GM18526 (cell line): ENCODE data around the gene UPF1.
A peak's percentile ranks its signal among the peaks of the same experiment; 100 is the strongest.

Experiments used
- POLR2A ChIP-seq: IDR thresholded peaks from 3 replicates; pipeline ENCODE4 v1.6.1; 2011; ENCODE audit not compliant: insufficient read length; ENCODE audit errors: extremely low read depth

The UPF1 gene

DNA sequence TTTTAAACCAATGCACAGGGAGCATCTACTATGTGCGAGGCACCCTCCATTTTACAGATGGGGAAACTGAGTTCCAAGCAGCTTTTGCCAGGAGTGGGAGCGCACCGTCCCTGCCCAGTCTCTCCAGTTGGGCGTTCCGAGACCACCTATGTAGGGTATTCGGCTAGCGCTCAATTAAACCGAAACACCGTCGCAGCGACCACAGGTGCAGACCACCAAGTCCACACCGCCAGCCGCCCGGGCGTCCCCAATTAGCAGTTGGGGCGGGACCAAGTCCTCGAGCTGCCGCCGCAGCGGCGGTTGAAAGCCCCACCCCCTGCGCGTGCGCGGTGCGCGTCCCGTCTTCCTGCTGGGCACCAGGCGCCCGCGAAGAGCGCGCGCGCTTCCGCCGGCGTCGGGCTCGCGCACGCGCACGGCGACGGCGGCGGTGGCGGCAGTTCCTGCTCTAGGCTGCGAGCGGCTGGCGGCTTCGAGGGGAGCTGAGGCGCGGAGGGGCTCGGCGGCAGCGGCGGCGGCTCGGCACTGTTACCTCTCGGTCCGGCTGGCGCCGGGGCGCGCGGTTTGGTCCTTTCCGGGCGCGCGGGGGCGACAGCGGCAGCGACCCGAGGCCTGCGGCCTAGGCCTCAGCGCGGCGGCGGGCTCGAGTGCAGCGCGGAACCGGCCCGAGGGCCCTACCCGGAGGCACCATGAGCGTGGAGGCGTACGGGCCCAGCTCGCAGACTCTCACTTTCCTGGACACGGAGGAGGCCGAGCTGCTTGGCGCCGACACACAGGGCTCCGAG lies at the start of gene UPF1:
TSS of gene UPF1 (plus strand) at position 436 of the 782 bp plus-strand sequence. CDS start at position 687, 251 bp downstream.
- TF ChIP-seq POLR2A: peak; percentile 95

DNA sequence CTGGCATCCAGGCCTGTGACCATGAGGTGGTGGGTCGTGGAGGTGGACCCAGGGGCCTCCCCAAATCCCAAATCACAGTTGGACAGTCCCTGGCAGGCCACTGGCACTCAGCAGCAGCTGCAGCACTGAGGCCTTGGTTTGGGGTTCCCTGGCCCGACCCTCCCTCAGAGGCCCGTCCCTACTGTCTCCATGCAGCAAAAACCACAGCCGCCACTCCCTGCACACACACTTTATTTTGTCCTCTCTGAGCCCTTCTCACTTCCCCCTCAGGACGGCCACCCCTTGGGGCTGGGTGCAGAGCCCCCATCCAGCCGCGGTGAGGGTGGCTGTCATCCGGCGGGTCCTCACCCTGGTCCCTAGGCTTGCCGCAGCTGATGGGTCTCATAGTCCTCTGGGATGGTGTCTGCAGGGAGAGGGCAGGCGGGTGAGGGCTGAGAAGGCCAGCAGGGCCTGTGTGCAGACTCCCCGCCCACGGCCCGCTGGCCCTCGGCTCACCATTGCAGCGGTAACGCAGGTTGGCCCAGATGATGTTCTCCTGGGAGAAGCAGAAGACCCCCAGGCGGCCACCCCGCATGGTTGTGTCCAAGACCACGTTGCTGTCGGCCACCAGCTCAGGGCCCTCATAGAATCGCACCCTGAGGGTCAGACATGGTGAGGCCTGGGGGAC lies 49.1 kb upstream of the UPF1 start:
- no peak for TF ChIP-seq POLR2A

DNA sequence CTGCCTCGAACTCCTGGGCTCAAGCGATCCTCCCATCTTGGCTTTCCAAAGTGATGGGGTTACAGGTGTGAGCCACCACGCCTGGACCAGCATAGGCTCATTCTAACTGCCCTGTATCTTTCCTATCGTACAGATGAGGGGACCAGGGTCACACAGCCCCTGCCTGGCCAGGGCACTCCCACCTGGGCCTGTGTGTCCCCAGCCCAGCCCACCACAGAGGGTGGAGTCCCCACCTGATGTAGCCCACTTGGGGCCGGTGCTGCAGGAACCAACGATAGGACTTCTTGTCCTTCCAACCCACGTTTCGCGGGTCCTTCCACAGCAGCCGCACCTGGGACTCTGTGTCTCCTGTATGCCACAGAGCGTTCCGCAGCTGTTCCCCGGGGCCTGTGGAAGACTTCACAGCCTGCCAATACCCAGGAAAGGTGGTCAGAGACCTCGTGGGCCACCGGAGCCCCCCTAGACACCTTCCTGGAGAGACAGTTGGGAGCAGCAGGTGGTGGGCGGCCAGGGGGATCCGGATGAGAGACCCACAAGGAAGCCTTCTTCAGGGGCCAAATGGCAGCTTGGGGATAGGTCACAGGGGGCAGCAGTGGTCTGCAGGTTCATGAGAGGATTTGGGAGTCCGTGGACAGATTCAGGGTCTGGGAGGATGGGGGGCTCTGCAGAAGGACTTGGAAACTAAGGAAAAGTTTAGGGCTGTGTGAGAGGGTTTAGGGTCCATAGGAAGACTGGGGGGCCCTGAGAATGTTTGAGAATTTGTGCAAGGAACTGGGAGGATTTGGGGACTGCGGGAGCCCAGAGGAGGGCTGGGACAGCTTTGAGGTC lies 47.6 kb upstream of the UPF1 start:
- no peak for TF ChIP-seq POLR2A

DNA sequence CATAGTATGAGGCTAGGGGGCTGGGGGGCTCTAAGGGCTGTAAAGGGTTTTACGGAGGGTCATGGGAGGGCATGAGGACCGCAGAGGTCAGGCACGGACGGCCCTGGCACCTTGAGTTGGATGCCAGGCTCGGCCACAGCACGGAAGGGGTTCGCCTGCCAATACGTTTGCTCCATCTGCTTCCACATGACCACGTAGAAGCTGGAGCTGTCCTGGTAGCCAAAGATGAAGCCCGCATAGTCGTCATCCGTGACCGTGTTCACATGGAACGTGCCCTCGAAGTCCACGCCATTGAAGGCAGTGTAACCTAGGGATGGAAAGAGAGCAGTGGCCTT lies 47.0 kb upstream of the UPF1 start:
- TF ChIP-seq POLR2A: no peak

DNA sequence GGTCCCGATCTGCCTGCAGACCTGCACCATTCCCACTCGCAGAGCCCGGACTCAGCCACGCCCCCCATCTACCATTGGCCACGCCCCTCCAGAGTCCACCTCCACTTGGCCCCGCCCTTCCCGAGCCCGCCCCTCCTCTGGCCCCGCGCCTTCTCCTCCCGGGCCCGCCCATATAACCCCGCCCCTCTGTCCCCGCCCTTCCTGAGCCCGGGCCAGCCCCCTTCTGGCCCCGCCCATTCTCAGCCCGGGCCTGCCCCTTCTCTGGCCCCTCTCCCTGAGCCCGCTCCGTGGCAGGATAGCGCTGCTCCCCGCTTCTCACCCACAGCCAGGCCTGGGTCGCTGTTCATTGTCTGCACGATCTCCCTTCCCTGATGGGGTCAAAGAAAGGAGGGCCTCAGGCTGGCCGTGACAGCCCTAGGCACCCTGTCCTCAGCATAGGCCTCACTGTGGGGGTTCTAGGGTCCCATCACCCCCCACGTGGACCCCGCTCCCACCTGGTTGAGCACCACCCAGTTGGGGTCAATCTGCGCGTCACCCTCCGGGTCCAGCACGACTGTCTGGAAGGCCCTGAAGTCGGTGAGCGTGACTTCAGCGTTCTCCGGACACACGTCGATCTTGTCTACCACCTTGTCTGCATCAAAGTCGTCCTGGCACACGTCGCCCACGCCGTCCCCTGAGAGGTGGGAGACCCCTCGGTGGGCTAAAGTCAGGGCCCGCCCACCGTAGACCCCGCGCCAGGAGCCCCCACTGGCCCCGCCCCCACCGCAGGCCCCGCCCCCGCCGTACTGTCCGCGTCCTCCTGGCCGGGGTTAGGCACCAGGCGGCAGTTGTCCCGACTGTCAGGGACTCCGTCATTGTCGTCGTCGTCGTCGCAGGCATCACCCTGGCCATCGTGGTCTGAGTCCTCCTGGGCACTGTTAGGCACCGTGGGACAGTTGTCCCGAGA lies 46.3 kb upstream of the UPF1 start:
- no peak for TF ChIP-seq POLR2A

DNA sequence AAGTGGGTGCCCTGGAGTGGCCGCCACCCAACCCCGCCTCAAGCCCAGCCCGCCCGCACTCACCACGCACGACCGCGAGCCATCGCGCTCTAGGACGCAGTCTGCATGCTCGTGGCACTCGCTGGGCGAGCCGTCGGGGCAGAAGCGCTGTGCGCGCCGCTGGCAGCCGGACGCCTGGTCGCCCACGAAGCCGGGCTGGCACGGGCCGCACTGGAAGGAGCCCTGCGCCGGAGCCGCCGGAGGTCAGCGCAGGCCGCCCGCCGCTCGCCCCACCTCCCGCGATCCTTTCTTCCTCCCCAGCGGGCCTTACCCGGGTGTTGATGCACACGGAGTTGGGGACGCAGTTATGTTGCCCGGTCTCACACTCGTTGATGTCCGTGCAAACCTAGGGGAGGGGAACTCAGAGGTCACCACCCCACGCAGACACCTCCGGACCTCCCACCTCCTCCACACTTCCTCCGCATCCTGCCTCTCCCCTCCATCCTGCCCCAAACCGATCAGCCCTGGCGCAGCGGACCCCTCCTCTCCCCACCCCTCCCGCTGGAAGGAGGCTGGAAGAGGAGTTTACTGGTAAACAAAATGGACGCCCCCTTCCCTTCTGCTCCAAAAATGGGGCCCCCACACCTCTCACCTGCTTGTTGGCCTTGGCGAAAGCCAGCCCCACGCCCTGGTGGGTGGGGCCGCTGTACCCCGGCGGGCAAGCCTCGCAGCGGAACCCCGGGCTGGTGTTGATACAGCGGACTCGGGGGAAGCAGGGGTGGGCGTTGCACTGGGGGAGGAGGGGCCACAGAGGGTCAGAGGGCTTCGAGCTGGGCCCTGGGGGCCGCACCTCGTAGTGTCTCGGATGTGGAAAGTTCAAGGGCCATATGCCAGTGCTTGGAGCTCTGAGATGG lies 43.0 kb upstream of the UPF1 start:
- no peak for TF ChIP-seq POLR2A

DNA sequence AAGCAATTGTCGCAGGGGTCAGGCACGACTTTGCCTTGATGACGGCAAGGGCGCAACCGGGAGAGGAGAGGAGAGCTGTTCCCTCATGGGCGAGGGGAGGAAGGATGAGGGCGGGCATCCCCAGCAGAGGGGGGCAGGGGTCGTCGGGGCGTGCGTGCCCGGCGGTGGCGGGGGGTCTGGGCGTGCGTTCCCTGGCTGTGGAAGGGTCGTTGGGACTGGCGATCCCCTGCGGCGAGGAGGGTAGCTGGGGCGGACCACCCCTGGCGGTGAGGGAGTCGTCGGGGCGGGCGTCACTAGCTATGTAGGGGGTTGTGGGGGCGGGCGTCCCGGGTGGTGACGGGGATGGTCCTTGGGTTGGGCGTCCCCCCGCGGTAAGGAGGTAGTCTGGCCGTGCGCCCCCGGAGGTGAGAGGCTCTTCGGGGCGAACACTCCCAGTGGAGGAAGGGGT lies 42.3 kb upstream of the UPF1 start:
- no peak for TF ChIP-seq POLR2A

DNA sequence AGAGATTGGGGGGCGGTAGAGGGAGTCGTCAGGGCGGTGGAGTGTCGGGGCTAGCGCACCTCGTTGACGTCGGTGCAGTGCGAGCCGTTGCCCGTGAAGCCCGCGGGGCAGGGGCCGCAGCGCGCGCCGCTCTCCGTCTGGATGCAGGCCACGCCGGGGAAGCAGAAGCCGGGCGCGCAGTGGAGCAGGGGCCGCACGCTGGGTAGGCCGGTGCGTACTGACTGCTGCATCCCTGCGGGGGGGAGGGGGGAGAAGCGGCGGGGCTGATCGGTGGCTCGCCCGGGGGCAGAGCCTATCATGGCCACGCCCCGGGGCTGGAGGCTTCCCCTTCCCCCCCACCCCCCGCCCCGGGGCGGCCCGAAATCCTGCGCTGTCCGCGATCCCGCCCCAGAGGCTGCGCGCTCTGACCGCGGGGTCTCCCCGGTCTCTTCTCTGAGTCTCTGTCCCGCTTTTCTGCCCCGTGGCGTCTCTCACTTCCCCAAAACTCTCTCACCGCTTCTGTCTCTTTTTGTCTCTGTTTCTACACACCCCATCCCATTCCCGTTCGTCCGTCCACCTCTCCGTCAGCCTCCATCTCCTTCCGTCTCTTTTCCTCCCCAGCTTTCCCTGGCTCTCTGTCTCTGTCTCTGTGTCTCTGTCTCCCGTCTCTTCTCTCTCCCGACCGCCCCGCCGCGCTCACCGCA lies 41.7 kb upstream of the UPF1 start:
- no peak for TF ChIP-seq POLR2A

DNA sequence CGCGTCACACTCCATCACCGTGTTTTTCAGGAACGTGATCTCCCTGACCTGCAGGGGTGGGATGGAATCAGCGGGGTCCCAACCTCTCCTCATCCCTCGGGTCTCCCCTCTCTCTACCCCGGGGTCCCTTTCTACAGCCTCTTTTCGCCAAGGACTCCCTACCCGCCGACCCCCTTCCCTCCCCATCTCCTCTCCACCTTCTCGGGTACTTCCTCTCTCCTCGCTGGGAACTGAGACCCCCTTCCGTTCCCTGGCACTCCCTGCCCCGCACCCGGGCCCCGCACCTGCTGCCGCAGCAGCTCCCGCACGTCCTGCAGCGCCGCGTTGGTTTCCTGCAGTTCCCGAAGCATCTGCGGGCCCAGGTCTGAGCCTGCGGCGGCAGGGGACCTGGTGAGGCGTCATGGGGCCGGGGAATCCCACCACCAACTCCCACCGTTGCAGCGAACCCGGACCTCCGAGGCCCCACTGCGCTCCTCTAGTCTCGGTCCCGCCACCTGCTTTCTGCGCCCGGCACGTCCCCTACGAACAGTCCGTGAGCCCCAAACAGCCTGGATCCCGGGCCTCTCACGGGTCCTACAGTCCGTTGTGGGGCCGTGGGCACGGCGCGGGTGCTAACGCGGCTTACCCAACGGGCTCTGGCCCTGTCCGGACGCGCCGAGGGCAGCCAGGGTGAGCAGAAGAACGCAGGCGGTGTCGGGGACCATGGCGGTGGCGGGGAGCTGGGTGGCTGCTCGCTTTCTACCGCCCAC lies 41.0 kb upstream of the UPF1 start, which contains the start of gene COMP:
TSS of gene COMP (minus strand) at position 740 of the 749 bp plus-strand sequence. CDS start at position 704, 36 bp downstream.
- no peak for TF ChIP-seq POLR2A

DNA sequence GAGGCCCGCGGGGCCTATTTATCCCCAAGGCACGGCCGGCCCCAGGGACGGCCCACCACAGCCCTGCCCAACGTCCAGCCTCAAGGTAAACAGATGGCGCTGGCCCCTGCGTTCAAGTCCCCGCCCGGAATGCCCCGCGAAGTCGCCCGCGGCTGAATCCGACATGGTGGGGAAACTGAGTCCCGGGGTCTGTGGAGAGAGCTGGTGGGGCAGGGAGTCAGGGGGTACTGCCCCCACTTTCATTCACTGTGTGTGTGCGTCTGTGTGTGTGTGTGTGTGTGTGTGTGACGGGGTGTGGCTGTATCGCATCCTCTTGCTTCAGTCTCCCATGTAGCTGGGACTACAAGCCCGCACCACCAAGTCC lies 40.5 kb upstream of the UPF1 start:
- no peak for TF ChIP-seq POLR2A

DNA sequence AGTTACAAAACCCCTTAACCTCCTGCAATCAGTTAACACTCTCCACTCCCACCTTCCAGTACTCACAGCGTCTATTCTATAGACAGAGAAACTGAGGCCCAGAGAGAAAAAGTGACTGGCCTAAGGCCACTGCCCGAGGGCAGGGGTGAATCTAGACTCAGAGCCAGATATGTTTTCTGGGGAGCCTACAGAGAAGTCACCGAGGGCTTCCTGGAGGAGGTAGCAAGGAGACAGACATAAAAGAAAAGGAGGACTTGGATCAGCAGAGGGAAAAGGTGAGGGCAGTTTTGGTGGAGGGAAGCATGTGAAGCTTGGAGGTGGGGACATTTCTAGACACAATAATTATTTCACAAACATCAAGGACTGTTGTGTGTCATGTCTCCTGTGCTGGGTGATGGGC lies 39.1 kb upstream of the UPF1 start:
- TF ChIP-seq POLR2A: no peak
